Naive thymus-derived CD8-positive, alpha-beta T cell (primary cell): ENCODE data around the gene NRXN3. TPM values are rescaled to one million over a fixed set of nuclear protein-coding genes. Genes with fewer than 3 reads are reported as not detected.

Experiments
- ATAC-seq, 2 donors: fragments of 150-1000 bp; cut with Tn5 transposase in 1 of 2; sonication (Bioruptor Pico), chemical (Tn5 transposase) in 1 of 2; 1 replicate in 1 of 2; 2 replicates in 1 of 2; pipeline ENCODE4 v1.10.0; 2021; ENCODE audit warnings: mild to moderate bottlenecking in 2 of 2, moderate library complexity in 2 of 2
- POLR2A ChIA-PET: fragments of 350-600 bp; sonication (Branson Sonifier 250); formaldehyde crosslinking; loops from one replicate; lab custom pipeline; 2021; ENCODE audit warnings: antibody characterized with exemption; lab: Charles Lee
- DNase-seq, 10 donors: peaks; one replicate each; pipeline versions ENCODE4 v3.0.0 to v3.0.0-alpha.2; 2020 to 2022
- H3K27ac Mint-ChIP-seq, 10 donors: one replicate each; pipeline ENCODE4 v1.8.0; 2020 to 2022; ENCODE audit warnings: mild to moderate bottlenecking in 10 of 10, mixed read lengths in 10 of 10, moderate library complexity in 4 of 10, inconsistent platforms in 1 of 10
- H3K27me3 Mint-ChIP-seq, 5 donors: one replicate each; pipeline ENCODE4 v1.8.0; 2021 to 2022; ENCODE audit warnings: mixed read lengths in 5 of 5
- H3K36me3 Mint-ChIP-seq, 3 donors: one replicate each; pipeline ENCODE4 v1.8.0; 2020 to 2022; ENCODE audit warnings: mixed read lengths in 3 of 3, mild to moderate bottlenecking in 2 of 3, inconsistent platforms in 1 of 3
- H3K4me1 Mint-ChIP-seq, 4 donors: one replicate each; pipeline ENCODE4 v1.8.0; 2021 to 2022; ENCODE audit warnings: mixed read lengths in 4 of 4
- H3K4me3 Mint-ChIP-seq, 10 donors: one replicate each; pipeline ENCODE4 v1.8.0; 2020 to 2022; ENCODE audit warnings: mild to moderate bottlenecking in 10 of 10, mixed read lengths in 10 of 10, moderate library complexity in 6 of 10, inconsistent platforms in 1 of 10
- H3K9me3 Mint-ChIP-seq, 9 donors: one replicate each; pipeline ENCODE4 v1.8.0; 2020 to 2022; ENCODE audit warnings: mixed read lengths in 9 of 9, mild to moderate bottlenecking in 3 of 9, inconsistent platforms in 1 of 9, moderate library complexity in 1 of 9
- polyA plus RNA-seq, 3 donors: library from polyadenylated mRNA; unstranded; fragments of 300-500 nt; fragmentation: Illumina TruSeq; gene quantifications; one replicate each; pipeline ENCODE4 v1.2.3, GENCODE V29; 2021
- total RNA-seq, 8 experiments: library from RNA in 2 of 8; stranded (reverse) in 2 of 8; gene quantifications; one replicate each; pipeline ENCODE4 v1.2.3 and lab custom pipeline; 2021 to 2026

NRXN3 gene
- total and polyA plus RNA-seq, 5 experiments from 2014 or later, result not detected

GRCh38 chr14:79144896-79145295 lies 974.7 kb downstream of the NRXN3 start:
- Mint-ChIP-seq H3K27ac (no peak overlapping the region), H3K4me1 (no peaks in the 10 kb centered on the region), H3K4me3 (no peak overlapping the region), H3K27me3 (peaks cover 0 to 3% (median 0%) of the 10 kb centered on the region in 5 donors), H3K36me3 (no peaks in the 10 kb centered on the region), H3K9me3 (peaks cover 0 to 20% (median 3%) of the 10 kb centered on the region in 9 donors)
- no peak for DNase-seq
- no peak for ATAC-seq
- POLR2A ChIA-PET, result no interaction called here

DNA sequence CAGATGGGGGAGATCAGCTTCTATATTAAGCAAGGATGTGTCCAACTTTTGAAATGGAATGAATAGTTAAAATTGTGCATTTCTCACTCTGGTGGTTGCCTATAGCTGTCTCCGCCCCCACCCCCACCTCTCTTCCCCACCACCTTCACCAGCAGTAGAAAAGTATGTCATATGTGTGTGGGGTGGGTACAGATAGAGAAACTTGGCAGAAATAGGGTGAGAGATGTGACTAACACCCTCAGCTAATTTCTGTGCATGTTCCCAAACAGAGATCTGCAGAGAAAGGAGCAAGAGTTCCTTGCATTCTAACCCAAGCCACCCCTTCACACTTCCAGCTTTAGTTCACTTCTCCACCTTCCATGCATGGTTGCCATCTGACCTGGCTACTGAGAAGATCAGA lies 980.1 kb downstream of the NRXN3 start:
- H3K4me1 Mint-ChIP-seq, result no peaks in the 10 kb centered on the region
- H3K27me3 Mint-ChIP-seq, result peaks cover 0 to 2% (median 0%) of the 10 kb centered on the region in 5 donors
- DNase-seq (no peak), ATAC-seq (no peak)
- H3K36me3 Mint-ChIP-seq, result no peaks in the 10 kb centered on the region
- no peak overlapping the region for H3K27ac Mint-ChIP-seq
- H3K9me3 Mint-ChIP-seq, result peaks cover 0 to 22% (median 4%) of the 10 kb centered on the region in 9 donors
- H3K4me3 Mint-ChIP-seq, result no peak overlapping the region
- POLR2A ChIA-PET, result no interaction called here

DNA sequence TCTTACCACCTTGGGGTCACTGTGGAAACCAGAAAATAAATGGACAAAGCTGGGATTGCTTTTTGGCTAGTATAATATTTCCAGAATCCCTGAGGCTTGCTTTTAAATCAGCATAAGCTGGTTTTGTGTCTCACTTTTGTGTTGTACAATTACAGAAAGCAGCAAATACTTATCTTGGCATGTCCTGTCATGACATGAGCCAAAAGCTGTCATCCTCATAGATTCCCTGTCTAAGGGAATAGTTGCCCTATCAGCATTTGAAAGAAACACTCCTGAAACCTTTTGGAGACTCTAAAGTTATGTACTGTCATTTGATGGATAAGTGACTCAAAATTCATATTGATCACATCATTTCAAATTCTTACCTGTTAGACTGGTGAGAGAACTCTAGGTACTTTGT lies 987.2 kb downstream of the NRXN3 start:
- H3K36me3 Mint-ChIP-seq, result no peaks in the 10 kb centered on the region
- H3K4me1 Mint-ChIP-seq, result no peaks in the 10 kb centered on the region
- no peak for DNase-seq
- H3K9me3 Mint-ChIP-seq, result peaks cover 0 to 6% (median 0%) of the 10 kb centered on the region in 9 donors
- no peak for ATAC-seq
- POLR2A ChIA-PET, result no interaction called here
- no peaks in the 10 kb centered on the region for H3K27me3 Mint-ChIP-seq
- no peak overlapping the region for H3K4me3 Mint-ChIP-seq
- H3K27ac Mint-ChIP-seq, result no peak overlapping the region

- no peaks in the 10 kb centered on the region for H3K4me1 Mint-ChIP-seq
- ATAC-seq, result no peak
- H3K27ac Mint-ChIP-seq, result no peak overlapping the region
- no peak overlapping the region for H3K4me3 Mint-ChIP-seq
- peaks cover 0 to 16% (median 0%) of the 10 kb centered on the region in 3 donors for H3K36me3 Mint-ChIP-seq
- H3K9me3 Mint-ChIP-seq, result peaks cover 0 to 18% (median 5%) of the 10 kb centered on the region in 9 donors
- H3K27me3 Mint-ChIP-seq, result peaks cover 0 to 3% (median 0%) of the 10 kb centered on the region in 5 donors
- DNase-seq, result no peak
- POLR2A ChIA-PET, result no interaction called here
Observed at GRCh38 chr14:79161571-79161970, 991.4 kb downstream of the NRXN3 start.

- Mint-ChIP-seq H3K27me3 (peaks cover 0 to 3% (median 0%) of the 10 kb centered on the region in 5 donors), H3K4me1 (no peaks in the 10 kb centered on the region), H3K4me3 (no peak overlapping the region), H3K9me3 (peaks cover 0 to 18% (median 5%) of the 10 kb centered on the region in 9 donors), H3K27ac (no peak overlapping the region), H3K36me3 (peaks cover 0 to 16% (median 0%) of the 10 kb centered on the region in 3 donors)
- no peak for DNase-seq
- POLR2A ChIA-PET, result no interaction called here
- no peak for ATAC-seq
Observed at GRCh38 chr14:79162833-79163232, 992.7 kb downstream of the NRXN3 start.

DNA sequence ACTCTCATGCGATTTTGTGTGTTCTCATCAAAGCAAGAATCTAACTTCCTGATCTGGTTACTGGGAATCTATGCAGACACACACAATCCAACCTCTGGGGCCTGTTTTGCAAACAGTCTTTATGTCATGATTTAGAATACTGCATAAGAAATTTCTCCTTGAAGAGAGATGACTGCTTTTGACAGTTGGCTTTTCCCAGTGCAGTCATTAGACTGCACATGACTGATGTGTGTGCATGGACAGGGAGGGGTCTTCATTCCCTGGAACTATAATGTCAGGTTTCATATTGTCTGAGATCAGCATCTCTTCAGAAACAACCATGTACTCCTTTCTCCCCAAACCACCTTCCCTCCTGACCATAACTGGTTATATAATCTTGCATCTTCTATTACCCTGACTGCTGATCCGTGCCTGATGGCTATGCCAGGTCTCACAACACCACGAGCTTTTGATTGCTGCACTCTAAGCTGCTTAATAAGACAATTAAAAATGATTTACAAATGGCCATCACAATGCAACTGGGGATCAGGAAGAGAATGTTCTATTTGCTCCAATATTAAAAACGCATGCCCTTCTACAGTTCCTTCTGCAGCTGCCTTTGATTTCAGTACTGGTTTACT lies 995.4 kb downstream of the NRXN3 start:
- Mint-ChIP-seq H3K9me3 (peaks cover 2 to 27% (median 6%) of the 10 kb centered on the region in 9 donors), H3K27ac (no peak overlapping the region), H3K36me3 (peaks cover 0 to 16% (median 0%) of the 10 kb centered on the region in 3 donors), H3K27me3 (peaks cover 0 to 7% (median 0%) of the 10 kb centered on the region in 5 donors), H3K4me1 (no peaks in the 10 kb centered on the region), H3K4me3 (no peak overlapping the region)
- POLR2A ChIA-PET, result no interaction called here
- ATAC-seq (no peak), DNase-seq (no peak)

DNA sequence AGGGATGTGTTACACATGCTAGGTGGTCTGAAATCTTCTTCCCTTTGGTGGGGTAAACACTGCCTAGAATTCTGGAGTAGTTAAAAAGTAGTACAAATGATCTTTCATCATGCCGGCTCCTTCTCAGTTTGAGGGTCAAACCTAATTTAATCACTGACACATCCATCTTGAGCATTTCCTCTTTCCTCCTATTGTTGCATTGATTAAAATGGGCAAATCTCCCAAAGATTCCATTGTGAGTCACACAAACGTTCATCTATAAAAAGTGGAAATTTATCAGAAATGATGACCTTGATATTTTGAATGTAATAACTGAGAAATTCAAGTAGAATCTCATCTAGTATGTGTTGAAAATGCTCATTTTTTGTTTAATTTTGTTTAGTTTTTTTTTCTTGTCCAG lies 996.0 kb downstream of the NRXN3 start:
- Mint-ChIP-seq H3K4me1 (no peaks in the 10 kb centered on the region), H3K27me3 (peaks cover 0 to 7% (median 0%) of the 10 kb centered on the region in 5 donors), H3K27ac (no peak overlapping the region), H3K9me3 (peaks cover 2 to 23% (median 6%) of the 10 kb centered on the region in 9 donors), H3K36me3 (peaks cover 0 to 16% (median 0%) of the 10 kb centered on the region in 3 donors), H3K4me3 (no peak overlapping the region)
- ATAC-seq (no peak), DNase-seq (no peak)
- POLR2A ChIA-PET, result no interaction called here

DNA sequence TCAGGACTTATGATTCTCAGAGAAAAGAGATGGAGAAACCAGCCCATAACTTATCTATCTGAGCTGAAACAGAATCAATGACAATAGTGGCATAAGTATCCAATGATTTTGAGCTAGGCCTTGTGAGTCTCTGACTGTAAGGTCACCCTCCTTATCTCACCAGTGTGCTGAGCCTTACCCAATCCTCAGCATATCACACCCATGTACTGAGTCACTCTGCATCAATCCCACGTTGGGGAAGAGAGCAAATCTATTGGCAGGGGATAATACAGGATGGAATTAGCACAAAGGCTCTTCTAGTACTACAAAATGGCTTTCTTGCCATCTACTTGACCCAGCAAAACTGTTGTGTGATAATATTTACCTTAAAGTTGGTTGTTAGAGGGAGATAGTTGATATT lies 997.8 kb downstream of the NRXN3 start:
- H3K4me1 Mint-ChIP-seq, result no peaks in the 10 kb centered on the region
- DNase-seq (no peak), ATAC-seq (no peak)
- H3K9me3 Mint-ChIP-seq, result peaks cover 0 to 19% (median 4%) of the 10 kb centered on the region in 9 donors
- no peak overlapping the region for H3K4me3 Mint-ChIP-seq
- POLR2A ChIA-PET, result no interaction called here
- H3K27me3 Mint-ChIP-seq, result peaks cover 0 to 4% (median 0%) of the 10 kb centered on the region in 5 donors
- peaks cover 0 to 12% (median 0%) of the 10 kb centered on the region in 3 donors for H3K36me3 Mint-ChIP-seq
- no peak overlapping the region for H3K27ac Mint-ChIP-seq

DNA sequence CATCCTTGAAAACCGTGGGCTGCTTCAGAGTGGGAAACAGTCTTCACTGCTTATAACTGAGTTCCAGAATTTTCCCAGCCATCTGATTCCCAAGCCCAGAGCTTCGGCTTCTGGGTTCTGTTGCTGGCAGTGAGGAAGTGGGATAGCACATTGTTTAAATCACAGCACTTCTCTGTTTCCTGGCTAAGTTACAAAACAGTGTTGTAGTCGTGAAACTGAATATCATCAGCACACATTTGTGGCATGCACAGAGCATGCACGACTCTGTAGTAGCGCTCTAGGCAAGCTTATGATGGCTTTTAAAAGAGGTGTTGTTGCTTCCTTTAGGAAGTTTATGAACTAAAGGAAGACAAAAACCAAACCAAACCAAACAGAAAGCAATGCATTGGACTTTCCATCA lies 1005.5 kb downstream of the NRXN3 start:
- Mint-ChIP-seq H3K4me1 (no peaks in the 10 kb centered on the region), H3K9me3 (peaks cover 0 to 9% (median 0%) of the 10 kb centered on the region in 9 donors), H3K36me3 (no peaks in the 10 kb centered on the region), H3K27ac (no peak overlapping the region), H3K4me3 (no peak overlapping the region), H3K27me3 (peaks cover 0 to 3% (median 0%) of the 10 kb centered on the region in 5 donors)
- POLR2A ChIA-PET, result no interaction called here
- ATAC-seq (no peak), DNase-seq (no peak)

DNA sequence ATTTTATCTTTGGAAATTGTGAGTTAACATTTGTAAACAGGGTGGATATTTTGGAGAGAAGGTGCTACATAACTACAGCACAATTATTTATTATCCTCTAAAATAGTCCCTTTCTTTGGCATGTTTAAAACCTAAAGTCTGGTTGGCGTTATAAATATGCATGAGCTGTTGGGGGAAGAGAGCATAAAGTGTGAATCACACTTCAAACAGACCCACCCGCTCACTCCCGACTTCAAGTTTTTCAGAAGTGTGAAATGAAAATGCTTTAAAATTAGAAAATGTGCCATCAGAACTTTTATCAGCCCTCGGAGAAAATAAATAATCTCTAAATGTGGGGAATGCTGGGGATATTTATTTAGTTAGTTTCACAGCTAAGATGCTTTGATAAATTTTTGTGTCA lies 1006.9 kb downstream of the NRXN3 start:
- Mint-ChIP-seq H3K4me3 (no peak overlapping the region), H3K9me3 (peaks cover 0 to 9% (median 0%) of the 10 kb centered on the region in 9 donors), H3K4me1 (no peaks in the 10 kb centered on the region), H3K27ac (no peak overlapping the region), H3K36me3 (no peaks in the 10 kb centered on the region), H3K27me3 (peaks cover 0 to 3% (median 0%) of the 10 kb centered on the region in 5 donors)
- no peak for DNase-seq
- POLR2A ChIA-PET, result no interaction called here
- ATAC-seq, result no peak

GRCh38 chr14:79178719-79179118 lies 1008.5 kb downstream of the NRXN3 start:
- POLR2A ChIA-PET, result no interaction called here
- H3K4me1 Mint-ChIP-seq, result no peaks in the 10 kb centered on the region
- peaks cover 0 to 9% (median 0%) of the 10 kb centered on the region in 9 donors for H3K9me3 Mint-ChIP-seq
- H3K27me3 Mint-ChIP-seq, result peaks cover 0 to 3% (median 0%) of the 10 kb centered on the region in 5 donors
- no peaks in the 10 kb centered on the region for H3K36me3 Mint-ChIP-seq
- DNase-seq, result no peak
- no peak overlapping the region for H3K4me3 Mint-ChIP-seq
- no peak for ATAC-seq
- H3K27ac Mint-ChIP-seq, result no peak overlapping the region

DNA sequence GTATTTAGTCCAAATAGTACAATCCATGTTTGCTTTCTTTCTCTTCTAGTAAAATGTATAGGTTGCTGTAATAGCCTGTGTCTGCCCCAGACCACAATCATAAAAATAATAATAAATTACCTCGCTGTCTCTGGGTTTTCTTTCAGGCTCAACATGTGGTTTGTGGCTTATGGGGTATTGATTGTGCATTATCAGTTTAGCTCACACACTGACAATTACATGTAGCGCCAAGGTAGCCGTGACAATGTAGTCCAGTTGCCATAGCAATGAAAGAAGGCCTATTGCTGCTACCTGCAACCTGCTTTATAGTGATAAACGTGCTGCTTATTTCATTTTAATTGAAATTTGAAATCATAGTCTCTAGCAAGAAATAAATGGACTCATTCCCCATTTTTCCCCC lies 1009.8 kb downstream of the NRXN3 start:
- Mint-ChIP-seq H3K4me1 (no peaks in the 10 kb centered on the region), H3K4me3 (no peak overlapping the region), H3K36me3 (no peaks in the 10 kb centered on the region), H3K27me3 (no peaks in the 10 kb centered on the region), H3K27ac (no peak overlapping the region), H3K9me3 (peaks cover 0 to 9% (median 2%) of the 10 kb centered on the region in 9 donors)
- POLR2A ChIA-PET, result no interaction called here
- DNase-seq (no peak), ATAC-seq (no peak)

- Mint-ChIP-seq H3K4me1 (no peaks in the 10 kb centered on the region), H3K9me3 (peaks cover 0 to 9% (median 2%) of the 10 kb centered on the region in 9 donors), H3K27me3 (no peaks in the 10 kb centered on the region), H3K36me3 (no peaks in the 10 kb centered on the region), H3K27ac (no peak overlapping the region), H3K4me3 (no peak overlapping the region)
- ATAC-seq, result no peak
- no peak for DNase-seq
- POLR2A ChIA-PET, result no interaction called here
Observed at GRCh38 chr14:79180656-79181055, 1010.5 kb downstream of the NRXN3 start.

DNA sequence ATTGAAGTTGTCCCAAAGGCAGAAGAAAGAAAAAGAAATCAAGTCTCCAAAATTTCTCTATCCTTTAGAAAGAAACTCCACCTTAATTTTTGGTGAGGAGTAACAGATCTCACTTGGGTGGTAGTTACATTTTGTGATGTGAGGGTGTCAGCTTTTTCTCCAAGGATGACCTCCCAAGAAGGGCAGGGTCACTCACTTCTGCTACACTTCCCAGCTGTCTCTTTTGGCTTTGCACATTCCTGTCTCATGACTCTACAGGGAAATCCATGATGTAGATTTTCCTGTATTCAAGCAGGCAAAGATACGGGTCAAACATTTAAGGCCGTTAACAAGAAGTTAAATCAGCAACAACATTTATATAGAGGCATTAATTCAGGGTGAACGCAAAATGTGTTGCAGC lies 1016.4 kb downstream of the NRXN3 start:
- POLR2A ChIA-PET, result no interaction called here
- Mint-ChIP-seq H3K36me3 (no peaks in the 10 kb centered on the region), H3K9me3 (peaks cover 0 to 8% (median 2%) of the 10 kb centered on the region in 9 donors), H3K27ac (no peak overlapping the region), H3K27me3 (peaks cover 0 to 2% (median 0%) of the 10 kb centered on the region in 5 donors), H3K4me3 (no peak overlapping the region), H3K4me1 (no peaks in the 10 kb centered on the region)
- ATAC-seq (no peak), DNase-seq (no peak)
